ENCODE data around the gene MRPL17. TPM values are rescaled to one million over a fixed set of nuclear protein-coding genes. Genes with fewer than 3 reads are reported as not detected.

The MRPL17 gene
- total RNA-seq, 1 experiment from 2014 or later = 75.0 TPM

- intact Hi-C loops (cut with micrococcal nuclease) = no loop called here
- CTCF ChIA-PET = interaction anchor here (1.3 kb wide), 1 partner anchor 14 kb away, joined by 3 read pairs; no protein-coding TSS in a partner anchor
- DNase-seq (ENCODE audit: low read depth, low spot score) (no peak), ATAC-seq (no peak)
- no TSS peak for BruUV-seq (replicated peaks)
- no peak overlapping the region for H3K9ac ChIP-seq (ENCODE audit: low read length)
- POLR2A ChIA-PET = no interaction called here
- no peaks in the 10 kb centered on the region for H3K27me3 ChIP-seq (ENCODE audit: insufficient read depth, low read length)
- TF ChIP-seq SRF (IDR thresholded peaks at IDR 0.05; ENCODE audit: low read depth) = no peak
- no peak for TF ChIP-seq EZH2 (IDR thresholded peaks at IDR 0.05)
- TF ChIP-seq CTCF (IDR thresholded peaks at IDR 0.05 in 2 of 3, conservative IDR thresholded peaks at IDR 0.05 in 1 of 3; ENCODE audit: borderline replicate concordance in 1 of 3, insufficient read depth in 1 of 3, low read depth in 2 of 3, low read length in 2 of 3) = no peak
- TF ChIP-seq RAD21 (IDR thresholded peaks at IDR 0.05; ENCODE audit: low read depth) = no peak
- no peak for TF ChIP-seq YY1 (IDR thresholded peaks at IDR 0.05; ENCODE audit: extremely low read depth, insufficient replicate concordance, low read depth, low read length)
- TF ChIP-seq MAX (IDR thresholded peaks at IDR 0.05) = no peak
- H3K36me3 ChIP-seq (ENCODE audit: control insufficient read depth in 1 of 2, insufficient read depth in 2 of 2, low read length in 2 of 2) = peaks cover 13 to 14% of the 10 kb centered on the region in 2 experiments
- no peaks in the 10 kb centered on the region for H4K20me1 ChIP-seq (ENCODE audit: insufficient read depth)
- H3K4me3 ChIP-seq (replicated peaks in 1 of 2; ENCODE audit: low read depth in 1 of 2, low read length in 2 of 2) = no peak overlapping the region; a peak in 1 of 4 replicates
- peaks cover 26% of the 10 kb centered on the region for H3K79me2 ChIP-seq (ENCODE audit: insufficient read depth, low read length)
- no peak overlapping the region for H2AFZ ChIP-seq (ENCODE audit: low read depth, low read length, poor library complexity, severe bottlenecking)
- RAD21 ChIA-PET (ENCODE audit: low non-redundant PET in 1 of 2, low total read pairs in 2 of 2, uncharacterized antibody in 2 of 2, unreplicated experiment in 2 of 2) = no interaction called here
- peak overlapping the region; percentile 94; the same call in 1 of the 2 replicates for H3K4me2 ChIP-seq (ENCODE audit: low read length)
- no peaks in the 10 kb centered on the region for H3K9me2 ChIP-seq (ENCODE audit: insufficient read depth)
- peaks cover 7 to 15% of the 10 kb centered on the region in 2 experiments; a peak in 3 of 4 replicates for H3K4me1 ChIP-seq (ENCODE audit: control insufficient read depth in 1 of 2, insufficient read depth in 2 of 2, low read length in 2 of 2)
- H3K27ac ChIP-seq (ENCODE audit: low read depth, low read length) = no peak overlapping the region
- no peaks in the 10 kb centered on the region for H3K9me3 ChIP-seq (ENCODE audit: control insufficient read depth in 1 of 2, insufficient read depth in 1 of 2, low read depth in 1 of 2, low read length in 2 of 2)
Observed at GRCh38 chr11:6681505-6681904, 1.6 kb downstream of the MRPL17 start.

- no peak for DNase-seq (ENCODE audit: low read depth, low spot score)
- Histone ChIP-seq H3K36me3 (ENCODE audit: control insufficient read depth in 1 of 2, insufficient read depth in 2 of 2, low read length in 2 of 2) (peaks cover 13 to 14% of the 10 kb centered on the region in 2 experiments), H3K9me3 (ENCODE audit: control insufficient read depth in 1 of 2, insufficient read depth in 1 of 2, low read depth in 1 of 2, low read length in 2 of 2) (no peaks in the 10 kb centered on the region), H3K27me3 (ENCODE audit: insufficient read depth, low read length) (no peaks in the 10 kb centered on the region), H3K9me2 (ENCODE audit: insufficient read depth) (no peaks in the 10 kb centered on the region), H3K4me2 (ENCODE audit: low read length) (no peak overlapping the region), H3K79me2 (ENCODE audit: insufficient read depth, low read length) (peaks cover 14% of the 10 kb centered on the region), H3K4me1 (ENCODE audit: control insufficient read depth in 1 of 2, insufficient read depth in 2 of 2, low read length in 2 of 2) (peaks cover 3 to 5% of the 10 kb centered on the region in 2 experiments; a peak in 3 of 4 replicates), H3K27ac (ENCODE audit: low read depth, low read length) (no peak overlapping the region), H3K9ac (ENCODE audit: low read length) (no peak overlapping the region), H4K20me1 (ENCODE audit: insufficient read depth) (no peaks in the 10 kb centered on the region), H3K4me3 (replicated peaks in 1 of 2; ENCODE audit: low read depth in 1 of 2, low read length in 2 of 2) (no peak overlapping the region), H2AFZ (ENCODE audit: low read depth, low read length, poor library complexity, severe bottlenecking) (no peak overlapping the region)
- no peak for ATAC-seq
- no TSS peak for BruUV-seq (replicated peaks)
- intact Hi-C loops (cut with micrococcal nuclease) = no loop called here
- ChIA-PET POLR2A (no interaction called here), RAD21 (ENCODE audit: low non-redundant PET in 1 of 2, low total read pairs in 2 of 2, uncharacterized antibody in 2 of 2, unreplicated experiment in 2 of 2) (no interaction called here), CTCF (interaction anchor here (1.1 kb wide), 1 partner anchor 9 kb away, joined by 13 read pairs; no protein-coding TSS in a partner anchor)
- TF ChIP-seq TCF7L2 (IDR thresholded peaks at IDR 0.05; ENCODE audit: borderline replicate concordance, extremely low read depth, insufficient read depth, insufficient read length) (no peak), EGR1 (IDR thresholded peaks at IDR 0.05; ENCODE audit: low read depth) (no peak)
Observed at GRCh38 chr11:6677018-6677417, 6.1 kb downstream of the MRPL17 start.
